Stimulated activated naive CD8-positive, alpha-beta T cell treated with anti-CD3 and anti-CD28 coated beads, Interleukin-15, Interleukin-2, amounts not matched to agents 100 ng/mL and 50 ng/mL, for 24 hours (primary cell): ENCODE measurements around the gene DNAJC15.

Source experiments
- H3K27ac Mint-ChIP-seq: one replicate; pipeline ENCODE4 v1.8.0; 2021; ENCODE audit warnings: mild to moderate bottlenecking, mixed read lengths
- H3K27me3 Mint-ChIP-seq: one replicate; pipeline ENCODE4 v1.8.0; 2021; ENCODE audit warnings: mixed read lengths
- H3K36me3 Mint-ChIP-seq: one replicate; pipeline ENCODE4 v1.8.0; 2021; ENCODE audit warnings: low read depth, mixed read lengths
- H3K4me1 Mint-ChIP-seq: one replicate; pipeline ENCODE4 v1.8.0; 2021; ENCODE audit warnings: low read depth, mixed read lengths
- H3K4me3 Mint-ChIP-seq: one replicate; pipeline ENCODE4 v1.8.0; 2021; ENCODE audit warnings: mild to moderate bottlenecking, mixed read lengths
- H3K9me3 Mint-ChIP-seq: one replicate; pipeline ENCODE4 v1.8.0; 2021; ENCODE audit warnings: mixed read lengths

DNAJC15 gene

GRCh38 chr13:43077906-43078305 lies 54.5 kb downstream of the DNAJC15 start:
- Mint-ChIP-seq H3K27ac (peak overlapping the region; percentile 9), H3K9me3 (no peaks in the 10 kb centered on the region), H3K4me3 (no peak overlapping the region), H3K4me1 (peaks cover 26% of the 10 kb centered on the region), H3K27me3 (no peaks in the 10 kb centered on the region), H3K36me3 (peaks cover 10% of the 10 kb centered on the region)

GRCh38 chr13:43078399-43078798 lies 55.0 kb downstream of the DNAJC15 start:
- H3K4me3 Mint-ChIP-seq, result no peak overlapping the region
- H3K4me1 Mint-ChIP-seq, result peaks cover 25% of the 10 kb centered on the region
- no peaks in the 10 kb centered on the region for H3K27me3 Mint-ChIP-seq
- no peaks in the 10 kb centered on the region for H3K9me3 Mint-ChIP-seq
- H3K36me3 Mint-ChIP-seq, result peaks cover 9% of the 10 kb centered on the region
- H3K27ac Mint-ChIP-seq, result no peak overlapping the region

- H3K4me1 Mint-ChIP-seq, result peaks cover 25% of the 10 kb centered on the region
- H3K27ac Mint-ChIP-seq, result no peak overlapping the region
- no peaks in the 10 kb centered on the region for H3K9me3 Mint-ChIP-seq
- no peak overlapping the region for H3K4me3 Mint-ChIP-seq
- H3K27me3 Mint-ChIP-seq, result no peaks in the 10 kb centered on the region
- H3K36me3 Mint-ChIP-seq, result peaks cover 9% of the 10 kb centered on the region
These were observed 56.1 kb downstream of the DNAJC15 start for GRCh38 chr13:43079392-43079931.

GRCh38 chr13:43080199-43080598 lies 56.8 kb downstream of the DNAJC15 start:
- H3K27ac Mint-ChIP-seq, result no peak overlapping the region
- H3K27me3 Mint-ChIP-seq, result no peaks in the 10 kb centered on the region
- no peaks in the 10 kb centered on the region for H3K9me3 Mint-ChIP-seq
- peaks cover 18% of the 10 kb centered on the region for H3K4me1 Mint-ChIP-seq
- H3K36me3 Mint-ChIP-seq, result peaks cover 9% of the 10 kb centered on the region
- no peak overlapping the region for H3K4me3 Mint-ChIP-seq

- Mint-ChIP-seq H3K9me3 (no peaks in the 10 kb centered on the region), H3K27ac (peak overlapping the region; percentile 37), H3K4me3 (no peak overlapping the region), H3K27me3 (no peaks in the 10 kb centered on the region), H3K4me1 (peaks cover 5% of the 10 kb centered on the region), H3K36me3 (peaks cover 9% of the 10 kb centered on the region)
These were observed 58.5 kb downstream of the DNAJC15 start for GRCh38 chr13:43081866-43082265.

GRCh38 chr13:43083750-43084149 lies 60.4 kb downstream of the DNAJC15 start:
- no peak overlapping the region for H3K27ac Mint-ChIP-seq
- H3K27me3 Mint-ChIP-seq, result no peaks in the 10 kb centered on the region
- H3K4me3 Mint-ChIP-seq, result no peak overlapping the region
- H3K9me3 Mint-ChIP-seq, result no peaks in the 10 kb centered on the region
- H3K36me3 Mint-ChIP-seq, result peaks cover 9% of the 10 kb centered on the region
- peaks cover 12% of the 10 kb centered on the region for H3K4me1 Mint-ChIP-seq

GRCh38 chr13:43085545-43085944 lies 62.2 kb downstream of the DNAJC15 start:
- no peak overlapping the region for H3K27ac Mint-ChIP-seq
- H3K4me3 Mint-ChIP-seq, result no peak overlapping the region
- peaks cover 12% of the 10 kb centered on the region for H3K4me1 Mint-ChIP-seq
- no peaks in the 10 kb centered on the region for H3K27me3 Mint-ChIP-seq
- H3K36me3 Mint-ChIP-seq, result peaks cover 11% of the 10 kb centered on the region
- no peaks in the 10 kb centered on the region for H3K9me3 Mint-ChIP-seq

- peaks cover 9% of the 10 kb centered on the region for H3K36me3 Mint-ChIP-seq
- H3K4me1 Mint-ChIP-seq, result peaks cover 12% of the 10 kb centered on the region
- no peak overlapping the region for H3K4me3 Mint-ChIP-seq
- H3K27ac Mint-ChIP-seq, result no peak overlapping the region
- H3K27me3 Mint-ChIP-seq, result no peaks in the 10 kb centered on the region
- no peaks in the 10 kb centered on the region for H3K9me3 Mint-ChIP-seq
These were observed 62.8 kb downstream of the DNAJC15 start for GRCh38 chr13:43086181-43086580.

GRCh38 chr13:43088093-43088511 lies 64.7 kb downstream of the DNAJC15 start:
- Mint-ChIP-seq H3K4me1 (peaks cover 12% of the 10 kb centered on the region), H3K9me3 (no peaks in the 10 kb centered on the region), H3K27ac (peak overlapping the region; percentile 17), H3K36me3 (peaks cover 15% of the 10 kb centered on the region), H3K27me3 (no peaks in the 10 kb centered on the region), H3K4me3 (peak overlapping the region; percentile 72)

- Mint-ChIP-seq H3K4me1 (peaks cover 17% of the 10 kb centered on the region), H3K36me3 (peaks cover 15% of the 10 kb centered on the region), H3K4me3 (no peak overlapping the region), H3K9me3 (no peaks in the 10 kb centered on the region), H3K27ac (no peak overlapping the region), H3K27me3 (no peaks in the 10 kb centered on the region)
These were observed 66.6 kb downstream of the DNAJC15 start for GRCh38 chr13:43089912-43090498.

- H3K9me3 Mint-ChIP-seq, result no peaks in the 10 kb centered on the region
- H3K27me3 Mint-ChIP-seq, result no peaks in the 10 kb centered on the region
- H3K36me3 Mint-ChIP-seq, result peaks cover 6% of the 10 kb centered on the region
- H3K4me1 Mint-ChIP-seq, result peaks cover 11% of the 10 kb centered on the region
- peak overlapping the region; percentile 74 for H3K27ac Mint-ChIP-seq
- no peak overlapping the region for H3K4me3 Mint-ChIP-seq
These were observed 71.5 kb downstream of the DNAJC15 start for GRCh38 chr13:43094901-43095300.

GRCh38 chr13:43095771-43096719 lies 72.7 kb downstream of the DNAJC15 start:
- Mint-ChIP-seq H3K36me3 (peaks cover 11% of the 10 kb centered on the region), H3K27me3 (no peaks in the 10 kb centered on the region), H3K4me1 (peaks cover 11% of the 10 kb centered on the region), H3K27ac (no peak overlapping the region), H3K4me3 (no peak overlapping the region), H3K9me3 (no peaks in the 10 kb centered on the region)

- Mint-ChIP-seq H3K27ac (no peak overlapping the region), H3K36me3 (peaks cover 5% of the 10 kb centered on the region), H3K9me3 (no peaks in the 10 kb centered on the region), H3K4me1 (peaks cover 6% of the 10 kb centered on the region), H3K27me3 (no peaks in the 10 kb centered on the region), H3K4me3 (no peak overlapping the region)
These were observed 77.3 kb downstream of the DNAJC15 start for GRCh38 chr13:43100667-43101066.

- Mint-ChIP-seq H3K4me3 (no peak overlapping the region), H3K9me3 (no peaks in the 10 kb centered on the region), H3K36me3 (peaks cover 5% of the 10 kb centered on the region), H3K27ac (no peak overlapping the region), H3K4me1 (peaks cover 6% of the 10 kb centered on the region), H3K27me3 (no peaks in the 10 kb centered on the region)
These were observed 78.9 kb downstream of the DNAJC15 start for GRCh38 chr13:43102304-43102703.

GRCh38 chr13:43107780-43108179 lies 84.4 kb downstream of the DNAJC15 start:
- peaks cover 8% of the 10 kb centered on the region for H3K36me3 Mint-ChIP-seq
- no peak overlapping the region for H3K27ac Mint-ChIP-seq
- no peaks in the 10 kb centered on the region for H3K9me3 Mint-ChIP-seq
- no peaks in the 10 kb centered on the region for H3K4me1 Mint-ChIP-seq
- H3K4me3 Mint-ChIP-seq, result no peak overlapping the region
- no peaks in the 10 kb centered on the region for H3K27me3 Mint-ChIP-seq
